ENCODE measurements around the gene INTS12. TPM values are rescaled to one million over a fixed set of nuclear protein-coding genes. Genes with fewer than 3 reads are reported as not detected.
"Not testable (repeated sequence)": the region's sequence is repeated elsewhere in the genome, so short reads cannot be mapped to it uniquely, and the experiment has no call there.

The INTS12 gene
- total and polyA plus RNA-seq, 9 donors, result 18.7 to 28.1 (median 25.7) TPM

DNA sequence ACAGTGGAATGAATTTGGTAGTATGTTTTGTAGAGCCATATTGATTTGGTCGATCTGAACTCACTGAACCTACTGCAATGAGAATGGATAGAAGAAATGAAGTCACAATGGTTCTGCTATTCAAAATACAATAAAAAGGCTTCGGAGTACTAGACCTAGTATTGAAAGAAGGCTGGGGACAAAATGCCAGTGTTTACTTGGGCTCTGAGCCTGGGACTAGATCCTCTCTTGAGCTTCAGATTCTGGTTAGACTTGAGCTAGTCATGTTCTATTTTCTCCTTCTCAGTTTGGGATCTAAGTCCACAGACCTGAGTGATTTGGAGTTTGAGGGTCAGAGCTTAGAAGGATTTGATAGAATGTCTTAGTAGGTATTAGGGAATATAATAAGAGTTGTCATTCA, 9.9 kb downstream of the INTS12 start:
- 100% methylated on average over 1 of the region's 2 CpGs for WGBS (ENCODE audit: insufficient coverage)
- peaks cover 15% of the 10 kb centered on the region for H3K36me3 ChIP-seq (ENCODE audit: control insufficient read depth, insufficient read depth, low read length)

DNA sequence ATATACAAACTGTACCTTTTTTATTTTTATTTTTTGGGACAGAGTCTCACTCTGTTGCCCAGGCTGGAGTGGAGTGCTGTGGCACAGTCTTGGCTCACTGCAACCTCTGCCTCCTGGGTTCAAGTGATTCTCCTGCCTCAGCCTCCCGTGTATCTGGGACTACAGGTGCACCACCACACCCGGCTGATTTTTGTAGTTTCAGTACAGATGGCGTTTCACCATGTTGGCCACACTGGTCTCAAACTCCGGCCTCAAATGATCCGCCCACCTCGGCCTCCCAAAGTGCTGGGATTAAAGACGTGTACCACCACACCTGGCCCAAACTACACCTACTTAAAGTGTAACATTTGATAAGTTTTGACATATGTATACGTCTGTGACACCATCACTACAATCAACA, 12.7 kb downstream of the INTS12 start:
- DNase-seq; H3K4me3 ChIP-seq (ENCODE audit: low read length); H3K4me1 ChIP-seq (ENCODE audit: control insufficient read depth, insufficient read depth, low read length); H3K27me3 ChIP-seq (ENCODE audit: control insufficient read depth, insufficient read depth, low read length); H3K27ac ChIP-seq (ENCODE audit: low read length); H3K9me3 ChIP-seq (replicated peaks; ENCODE audit: control insufficient read depth, low read depth, low read length): not testable (repeated sequence)
- H3K36me3 ChIP-seq (ENCODE audit: control insufficient read depth, insufficient read depth, low read length), result peaks cover 16% of the 10 kb centered on the region
- 82% methylated on average over 3 of the region's 8 CpGs for WGBS (ENCODE audit: insufficient coverage)

More for the DNA sequence above, 9.9 kb downstream of the INTS12 start:
- DNase-seq, result no peak
- no peaks in the 10 kb centered on the region for H3K4me1 ChIP-seq (ENCODE audit: control insufficient read depth, insufficient read depth, low read length)
- no peaks in the 10 kb centered on the region for H3K27me3 ChIP-seq (ENCODE audit: control insufficient read depth, insufficient read depth, low read length)
- H3K27ac ChIP-seq (ENCODE audit: low read length), result no peak overlapping the region
- H3K9me3 ChIP-seq (replicated peaks; ENCODE audit: control insufficient read depth, low read depth, low read length), result no peaks in the 10 kb centered on the region
- no peak overlapping the region for H3K4me3 ChIP-seq (ENCODE audit: low read length)

DNA sequence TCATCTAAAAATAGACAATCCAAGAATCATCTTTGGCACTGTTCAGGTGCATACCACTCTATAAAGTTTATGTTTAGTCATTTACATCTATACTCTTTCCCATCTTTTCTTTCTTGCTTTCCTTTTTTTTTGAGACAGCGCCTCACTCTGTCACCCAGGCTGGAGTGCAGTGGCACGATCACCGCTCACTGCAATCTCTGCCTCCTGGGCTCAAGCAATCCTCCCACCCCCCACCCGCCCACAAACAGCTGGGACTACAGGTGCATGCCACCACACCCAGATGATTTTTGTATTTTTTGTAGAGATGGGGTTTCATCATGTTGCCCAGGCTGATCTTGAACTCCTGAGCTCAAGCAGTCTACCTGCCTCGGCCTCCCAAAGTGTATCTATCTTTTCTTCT, 13.7 kb downstream of the INTS12 start:
- not testable (repeated sequence) for H3K9me3 ChIP-seq (replicated peaks; ENCODE audit: control insufficient read depth, low read depth, low read length); H3K27me3 ChIP-seq (ENCODE audit: control insufficient read depth, insufficient read depth, low read length); DNase-seq; H3K4me1 ChIP-seq (ENCODE audit: control insufficient read depth, insufficient read depth, low read length); H3K27ac ChIP-seq (ENCODE audit: low read length); H3K4me3 ChIP-seq (ENCODE audit: low read length)
- WGBS (ENCODE audit: insufficient coverage), result 100% methylated on average over 1 of the region's 5 CpGs
- H3K36me3 ChIP-seq (ENCODE audit: control insufficient read depth, insufficient read depth, low read length), result peaks cover 16% of the 10 kb centered on the region

DNA sequence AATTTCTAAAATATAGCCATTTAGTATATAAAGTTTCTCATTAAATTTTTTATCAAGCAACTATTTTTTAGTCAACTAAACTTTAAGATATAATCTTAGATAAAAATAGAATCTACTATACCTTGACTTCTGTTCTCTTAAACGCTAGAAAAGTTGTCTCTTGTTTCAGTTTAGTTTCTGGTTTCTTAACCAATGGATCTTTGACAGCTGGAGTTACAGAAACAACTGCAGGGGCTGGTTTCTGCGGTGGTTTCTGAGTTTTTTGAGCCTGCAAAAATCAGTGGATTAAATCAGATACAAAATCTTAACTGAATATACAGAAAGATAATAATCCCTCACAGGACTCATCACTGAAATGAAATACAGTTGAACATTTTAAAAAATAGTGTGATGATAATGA, 21.9 kb downstream of the INTS12 start:
- H3K9me3 ChIP-seq (replicated peaks; ENCODE audit: control insufficient read depth, low read depth, low read length), result no peaks in the 10 kb centered on the region
- WGBS (ENCODE audit: insufficient coverage), result no CpG with 5 or more reads among the region's 2 CpGs
- H3K36me3 ChIP-seq (ENCODE audit: control insufficient read depth, insufficient read depth, low read length), result peaks cover 8% of the 10 kb centered on the region
- H3K27ac ChIP-seq (ENCODE audit: low read length), result no peak overlapping the region
- DNase-seq, result no peak
- no peaks in the 10 kb centered on the region for H3K27me3 ChIP-seq (ENCODE audit: control insufficient read depth, insufficient read depth, low read length)
- H3K4me3 ChIP-seq (ENCODE audit: low read length), result no peak overlapping the region
- no peaks in the 10 kb centered on the region for H3K4me1 ChIP-seq (ENCODE audit: control insufficient read depth, insufficient read depth, low read length)

DNA sequence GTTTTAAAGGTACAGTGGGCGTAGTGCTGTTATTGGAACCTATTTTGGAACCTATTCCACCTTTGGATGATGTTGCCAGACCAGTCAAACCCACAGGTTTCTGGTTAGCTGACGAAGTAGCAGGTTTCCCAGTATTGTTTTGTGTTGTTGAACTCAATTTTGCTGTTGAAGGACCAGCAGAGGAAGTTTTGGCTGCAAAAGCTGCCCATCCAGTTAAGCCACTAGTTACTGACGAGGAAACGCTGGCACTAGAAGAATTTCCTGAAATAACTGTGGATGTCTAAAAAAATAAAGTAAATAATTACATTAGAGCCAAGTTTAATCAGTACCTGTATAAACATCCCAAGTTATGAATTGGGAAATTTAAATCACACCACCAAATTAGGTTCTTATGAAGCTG, 25.5 kb downstream of the INTS12 start:
- Histone ChIP-seq H3K27ac (ENCODE audit: low read length) (no peak overlapping the region), H3K27me3 (ENCODE audit: control insufficient read depth, insufficient read depth, low read length) (no peaks in the 10 kb centered on the region), H3K4me1 (ENCODE audit: control insufficient read depth, insufficient read depth, low read length) (no peaks in the 10 kb centered on the region), H3K9me3 (replicated peaks; ENCODE audit: control insufficient read depth, low read depth, low read length) (no peaks in the 10 kb centered on the region), H3K4me3 (ENCODE audit: low read length) (no peak overlapping the region), H3K36me3 (ENCODE audit: control insufficient read depth, insufficient read depth, low read length) (peaks cover 6% of the 10 kb centered on the region)
- DNase-seq, result no peak
- WGBS (ENCODE audit: insufficient coverage), result 94% methylated on average over 2 of the region's 4 CpGs

DNA sequence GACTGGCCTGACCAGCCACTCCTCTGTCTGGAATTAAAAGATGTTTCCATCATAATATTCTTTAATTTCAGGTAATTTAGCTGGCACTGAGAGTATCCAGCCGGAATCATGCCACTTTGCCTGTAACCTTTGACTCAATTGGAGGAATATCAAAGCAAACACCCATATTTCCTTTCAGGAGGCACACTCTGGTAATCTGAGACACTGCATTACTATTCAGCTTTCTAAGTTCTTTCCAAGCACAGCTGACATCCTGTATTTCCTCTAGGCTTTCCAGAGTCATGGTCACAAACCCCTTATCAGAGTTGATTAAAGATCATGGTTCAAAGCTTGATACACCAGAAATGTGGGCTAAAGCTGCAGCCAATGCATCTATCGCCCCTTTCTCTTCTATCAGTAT, 29.3 kb downstream of the INTS12 start:
- H3K27ac ChIP-seq (ENCODE audit: low read length), result no peak overlapping the region
- 60% methylated on average over 1 of the region's 2 CpGs for WGBS (ENCODE audit: insufficient coverage)
- no peaks in the 10 kb centered on the region for H3K9me3 ChIP-seq (replicated peaks; ENCODE audit: control insufficient read depth, low read depth, low read length)
- no peak overlapping the region for H3K4me3 ChIP-seq (ENCODE audit: low read length)
- no peaks in the 10 kb centered on the region for H3K27me3 ChIP-seq (ENCODE audit: control insufficient read depth, insufficient read depth, low read length)
- no peaks in the 10 kb centered on the region for H3K4me1 ChIP-seq (ENCODE audit: control insufficient read depth, insufficient read depth, low read length)
- DNase-seq, result no peak
- peaks cover 6% of the 10 kb centered on the region for H3K36me3 ChIP-seq (ENCODE audit: control insufficient read depth, insufficient read depth, low read length)

DNA sequence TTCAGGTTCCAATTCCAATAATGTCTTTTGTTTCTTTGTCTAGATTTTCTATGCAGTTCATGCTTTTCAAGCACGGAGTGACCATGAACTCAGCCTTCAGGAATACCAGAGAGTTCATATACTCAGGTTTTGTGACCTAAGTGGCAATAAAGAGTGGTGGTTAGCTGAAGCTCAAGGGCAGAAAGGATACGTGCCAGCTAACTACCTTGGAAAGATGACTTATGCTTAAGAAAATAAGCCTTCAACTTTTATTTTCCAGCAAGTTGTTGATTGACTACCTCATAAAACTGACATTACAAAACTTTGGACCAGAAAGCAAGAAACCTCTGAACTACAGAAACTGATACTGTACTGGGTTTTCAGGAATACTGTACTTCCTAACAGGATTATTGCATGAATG, 30.8 kb downstream of the INTS12 start:
- 60% methylated on average over 1 of the region's 2 CpGs for WGBS (ENCODE audit: insufficient coverage)
- no peak overlapping the region for H3K4me3 ChIP-seq (ENCODE audit: low read length)
- H3K27me3 ChIP-seq (ENCODE audit: control insufficient read depth, insufficient read depth, low read length), result no peaks in the 10 kb centered on the region
- peaks cover 1% of the 10 kb centered on the region for H3K36me3 ChIP-seq (ENCODE audit: control insufficient read depth, insufficient read depth, low read length)
- DNase-seq, result no peak
- no peak overlapping the region for H3K27ac ChIP-seq (ENCODE audit: low read length)
- H3K4me1 ChIP-seq (ENCODE audit: control insufficient read depth, insufficient read depth, low read length), result no peaks in the 10 kb centered on the region
- H3K9me3 ChIP-seq (replicated peaks; ENCODE audit: control insufficient read depth, low read depth, low read length), result no peaks in the 10 kb centered on the region

DNA sequence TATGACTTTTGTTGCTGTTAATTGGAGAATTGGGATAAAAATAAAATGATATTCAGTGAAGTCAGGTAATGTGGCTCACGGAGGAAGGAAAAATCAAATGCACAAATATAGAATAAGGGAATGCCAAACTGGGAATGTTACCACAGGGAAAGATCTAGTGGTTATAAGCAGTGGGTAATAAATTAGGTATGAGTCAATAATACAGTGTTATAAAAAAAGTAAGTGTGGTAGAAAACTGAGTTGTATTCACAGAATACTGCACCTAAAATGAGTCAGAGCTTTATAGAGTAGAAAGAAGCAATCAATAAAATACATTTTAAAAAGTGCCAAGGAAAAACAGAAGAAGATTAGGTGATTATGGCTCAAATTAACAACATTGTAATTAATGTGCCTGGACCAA, 34.5 kb downstream of the INTS12 start:
- Histone ChIP-seq H3K36me3 (ENCODE audit: control insufficient read depth, insufficient read depth, low read length) (no peaks in the 10 kb centered on the region), H3K27me3 (ENCODE audit: control insufficient read depth, insufficient read depth, low read length) (no peaks in the 10 kb centered on the region), H3K27ac (ENCODE audit: low read length) (no peak overlapping the region), H3K9me3 (replicated peaks; ENCODE audit: control insufficient read depth, low read depth, low read length) (no peaks in the 10 kb centered on the region), H3K4me1 (ENCODE audit: control insufficient read depth, insufficient read depth, low read length) (no peaks in the 10 kb centered on the region), H3K4me3 (ENCODE audit: low read length) (no peak overlapping the region)
- 80% methylated on average over 1 of the region's 1 CpG for WGBS (ENCODE audit: insufficient coverage)
- DNase-seq, result no peak

DNA sequence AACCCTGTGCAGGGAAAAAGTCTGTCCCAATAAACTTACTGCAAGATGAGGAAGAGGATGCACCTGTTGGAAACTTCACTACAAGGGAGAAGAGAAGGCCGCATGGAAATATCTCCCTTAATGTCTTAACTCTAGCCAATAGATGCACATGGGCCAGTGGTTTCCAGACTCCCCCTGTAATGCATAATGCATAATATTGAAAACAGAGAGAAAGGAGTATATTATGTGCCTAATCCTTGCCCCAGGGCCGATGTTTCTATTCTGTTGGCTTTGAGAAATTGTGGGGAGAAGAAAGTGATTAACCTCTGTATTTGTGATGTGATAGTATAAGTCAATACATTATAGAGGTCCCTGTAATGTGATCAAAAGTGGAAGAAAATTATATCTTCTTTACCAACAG, 37.2 kb downstream of the INTS12 start:
- no CpG with 5 or more reads among the region's 2 CpGs for WGBS (ENCODE audit: insufficient coverage)
- no peaks in the 10 kb centered on the region for H3K9me3 ChIP-seq (replicated peaks; ENCODE audit: control insufficient read depth, low read depth, low read length)
- H3K36me3 ChIP-seq (ENCODE audit: control insufficient read depth, insufficient read depth, low read length), result no peaks in the 10 kb centered on the region
- no peak overlapping the region for H3K4me3 ChIP-seq (ENCODE audit: low read length)
- no peak for DNase-seq
- no peaks in the 10 kb centered on the region for H3K4me1 ChIP-seq (ENCODE audit: control insufficient read depth, insufficient read depth, low read length)
- no peaks in the 10 kb centered on the region for H3K27me3 ChIP-seq (ENCODE audit: control insufficient read depth, insufficient read depth, low read length)
- no peak overlapping the region for H3K27ac ChIP-seq (ENCODE audit: low read length)

DNA sequence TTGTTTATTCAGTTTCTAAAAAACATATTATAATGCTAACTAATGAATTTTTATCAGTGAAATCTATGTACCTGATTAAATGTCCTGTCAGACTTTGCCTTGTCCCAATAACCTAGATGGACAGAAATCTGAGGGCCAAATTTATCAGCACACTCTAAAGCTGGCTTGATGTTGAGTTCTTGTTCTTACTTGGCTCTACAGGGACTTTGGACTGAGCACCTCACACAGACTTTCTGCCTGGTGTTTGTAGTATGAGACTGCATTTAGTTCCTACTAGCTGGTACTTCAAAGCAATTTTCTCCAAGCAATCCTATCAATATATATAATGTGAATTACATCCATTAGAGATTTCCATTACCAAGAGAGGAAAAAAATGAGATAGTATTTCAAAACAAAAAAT, 37.8 kb downstream of the INTS12 start:
- no peaks in the 10 kb centered on the region for H3K9me3 ChIP-seq (replicated peaks; ENCODE audit: control insufficient read depth, low read depth, low read length)
- no peaks in the 10 kb centered on the region for H3K4me1 ChIP-seq (ENCODE audit: control insufficient read depth, insufficient read depth, low read length)
- no peak overlapping the region for H3K27ac ChIP-seq (ENCODE audit: low read length)
- no peaks in the 10 kb centered on the region for H3K36me3 ChIP-seq (ENCODE audit: control insufficient read depth, insufficient read depth, low read length)
- H3K27me3 ChIP-seq (ENCODE audit: control insufficient read depth, insufficient read depth, low read length), result no peaks in the 10 kb centered on the region
- DNase-seq, result no peak
- no peak overlapping the region for H3K4me3 ChIP-seq (ENCODE audit: low read length)

DNA sequence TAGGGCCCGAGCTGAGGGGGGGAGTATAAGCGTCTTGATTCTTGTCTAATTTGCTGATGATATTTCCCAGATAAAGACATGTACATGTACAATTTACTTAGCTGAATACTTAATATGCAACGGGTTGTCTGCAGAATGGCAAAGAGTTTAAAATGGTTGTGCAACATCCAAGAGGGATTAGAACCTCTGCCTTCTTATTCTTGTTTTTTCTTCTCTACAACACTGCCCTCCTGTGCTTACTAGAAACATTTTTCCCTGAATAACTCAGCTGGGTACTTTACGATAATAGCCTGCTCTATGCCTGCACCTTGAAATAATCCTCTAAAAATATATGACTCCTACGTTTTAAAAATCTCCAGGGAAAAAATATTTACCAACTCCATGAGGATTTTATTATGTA, 41.8 kb downstream of the INTS12 start:
- 0% methylated on average over 1 of the region's 5 CpGs for WGBS (ENCODE audit: insufficient coverage)
- no peaks in the 10 kb centered on the region for H3K36me3 ChIP-seq (ENCODE audit: control insufficient read depth, insufficient read depth, low read length)
- H3K4me1 ChIP-seq (ENCODE audit: control insufficient read depth, insufficient read depth, low read length), result no peaks in the 10 kb centered on the region
- no peak overlapping the region for H3K4me3 ChIP-seq (ENCODE audit: low read length)
- DNase-seq, result peak; percentile 3
- no peaks in the 10 kb centered on the region for H3K27me3 ChIP-seq (ENCODE audit: control insufficient read depth, insufficient read depth, low read length)
- no peak overlapping the region for H3K27ac ChIP-seq (ENCODE audit: low read length)
- no peaks in the 10 kb centered on the region for H3K9me3 ChIP-seq (replicated peaks; ENCODE audit: control insufficient read depth, low read depth, low read length)
